ELF-1 (cell line): Measurements from ENCODE around the gene CCDC138.

Source experiments
- DNase-seq: peaks from one replicate; pipeline ENCODE4 v3.0.0-alpha.2; 2016; ENCODE audit warnings: low read depth, low spot score

Gene CCDC138

DNA sequence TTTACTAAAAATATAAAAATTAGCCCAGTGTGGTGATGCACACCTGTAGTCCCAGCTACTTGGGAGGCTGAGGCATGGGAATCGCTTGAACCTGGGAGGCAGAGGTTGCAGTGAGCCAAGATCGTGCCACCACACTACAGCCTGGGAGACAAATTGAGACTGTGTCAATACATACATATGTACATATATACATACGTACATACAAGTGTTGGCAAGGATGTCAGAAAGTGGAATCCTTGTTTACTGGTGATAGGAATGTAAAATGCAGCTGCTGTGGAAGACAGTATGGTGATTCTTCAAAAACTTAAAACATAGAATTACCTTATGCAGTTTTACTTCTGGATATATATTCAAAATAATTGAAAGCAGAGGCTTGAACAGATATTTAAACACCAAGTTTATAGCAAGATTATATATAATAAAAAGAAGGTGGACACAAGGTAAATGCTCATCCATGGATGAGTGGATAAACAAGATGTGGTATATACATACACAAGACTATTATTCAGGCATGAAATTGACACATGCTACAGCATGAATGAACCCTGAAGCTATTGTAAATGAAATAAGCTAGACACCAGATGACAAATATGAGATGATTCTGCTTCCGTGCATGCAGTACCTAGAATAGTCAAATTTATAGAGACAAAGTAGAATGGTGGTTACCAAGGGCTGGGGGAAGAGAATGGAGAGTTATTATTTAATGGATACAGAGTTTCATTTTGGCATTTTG lies 43.2 kb downstream of the CCDC138 start:
- DNase-seq, result no peak

DNA sequence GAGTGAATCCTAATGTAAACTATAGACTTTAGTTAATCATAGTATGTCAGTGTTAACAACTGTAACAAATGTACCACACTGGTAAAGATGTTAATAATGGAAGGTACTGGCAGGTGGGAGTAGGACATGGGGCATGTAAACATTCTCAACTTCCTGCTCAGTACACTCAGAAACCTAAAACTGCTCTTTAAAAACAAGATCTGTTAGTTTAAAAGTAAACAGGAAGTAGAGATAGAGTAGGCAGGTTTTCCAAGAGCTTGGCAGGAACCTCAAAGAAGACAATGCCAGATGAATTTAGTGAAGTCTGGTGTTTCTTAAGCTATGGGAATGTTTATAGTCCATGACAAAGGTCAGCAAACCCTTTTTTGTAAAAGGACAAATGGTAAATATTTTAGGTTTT lies 46.6 kb downstream of the CCDC138 start:
- no peak for DNase-seq

DNA sequence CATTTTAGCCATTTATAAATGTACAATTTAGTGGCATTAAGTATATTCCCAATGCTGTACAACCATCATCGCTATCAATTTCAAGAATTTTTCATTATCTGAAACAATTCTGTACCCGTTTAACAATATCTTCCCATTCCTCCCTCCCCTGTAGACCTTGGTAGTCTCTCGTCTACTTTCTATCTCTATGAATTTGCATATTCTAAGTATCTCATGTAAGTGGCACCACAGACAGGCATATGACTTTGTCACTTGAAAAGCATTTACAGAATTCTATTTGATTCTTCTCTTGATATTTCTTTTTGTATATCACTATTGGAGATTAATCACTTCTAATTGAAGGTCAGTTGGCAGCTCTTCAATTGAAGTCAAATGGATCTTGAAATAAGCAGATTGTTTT lies 48.0 kb downstream of the CCDC138 start:
- no peak for DNase-seq

DNA sequence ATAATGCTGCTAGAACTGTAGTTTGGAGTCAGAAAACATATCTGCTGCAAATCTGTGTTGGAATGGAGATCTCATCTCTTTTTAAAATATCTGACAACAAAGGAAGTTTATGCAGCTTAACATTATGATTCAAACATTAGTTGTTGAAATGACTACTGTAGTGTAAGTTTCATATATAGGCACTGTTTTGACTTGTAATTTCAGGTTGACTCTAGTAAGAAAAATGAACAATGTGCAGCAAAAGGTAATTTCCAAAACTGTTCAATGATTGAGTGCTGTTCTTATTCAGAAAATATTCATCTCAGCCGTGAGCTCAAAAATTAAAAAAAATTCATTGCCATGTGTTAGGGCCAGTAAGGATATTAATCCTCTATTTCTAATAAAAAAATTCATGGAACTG lies 48.5 kb downstream of the CCDC138 start:
- no peak for DNase-seq

DNA sequence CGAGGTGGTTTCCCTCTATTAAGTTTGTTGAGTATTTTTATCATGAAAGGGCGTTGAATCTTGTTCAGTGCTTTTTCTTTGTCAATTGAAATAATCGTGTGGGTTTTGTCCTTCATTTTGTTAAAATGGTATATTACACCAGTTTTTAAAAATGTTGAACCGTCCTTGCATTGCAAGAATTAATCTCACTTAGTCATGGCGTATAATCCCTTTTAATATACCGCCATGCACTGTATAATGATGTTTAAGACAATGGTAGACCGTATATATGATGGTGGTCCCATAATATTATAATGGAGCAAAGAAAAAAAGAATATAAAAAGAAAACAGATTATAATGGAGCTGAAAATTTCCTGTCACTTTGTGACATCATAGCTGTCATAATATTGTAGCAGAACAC lies 50.6 kb downstream of the CCDC138 start:
- DNase-seq, result no peak

DNA sequence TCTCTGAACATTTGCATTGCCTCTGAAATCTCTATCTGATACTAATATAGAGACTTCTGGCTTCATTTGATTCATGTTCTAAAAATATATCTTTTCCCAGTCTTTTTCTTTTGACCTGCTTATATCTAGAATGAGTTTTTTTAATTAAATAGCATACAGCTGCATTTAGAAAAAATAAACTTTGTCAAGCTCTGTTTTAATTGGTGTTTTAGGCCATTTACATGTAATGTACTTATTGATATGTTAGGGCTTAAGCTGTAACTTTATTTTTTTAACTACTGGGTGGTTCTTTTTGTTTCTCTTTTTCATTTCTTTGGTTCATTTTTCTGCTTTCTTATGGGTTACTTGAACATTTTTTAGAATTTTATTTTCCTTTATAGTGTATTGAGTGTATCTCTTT lies 54.9 kb downstream of the CCDC138 start:
- no peak for DNase-seq

DNA sequence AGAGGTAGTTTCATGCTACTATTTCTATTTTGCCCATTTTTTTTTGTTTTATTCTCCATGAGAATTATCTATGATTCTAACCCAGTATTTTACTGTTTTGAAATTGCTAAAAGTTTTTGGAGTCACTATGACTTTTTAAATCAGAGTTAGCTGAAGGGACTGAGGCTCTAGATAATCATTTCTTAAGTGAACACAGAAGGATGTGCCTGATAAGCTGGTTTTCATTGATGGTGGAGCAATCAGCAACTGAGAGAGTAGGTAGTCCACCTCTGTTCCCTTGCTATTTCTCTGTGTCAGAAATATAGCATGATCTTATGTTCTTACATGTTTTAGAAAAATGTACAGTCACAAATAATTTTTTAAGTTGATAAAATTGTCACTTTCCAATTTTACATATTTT lies 59.4 kb downstream of the CCDC138 start:
- DNase-seq, result no peak

DNA sequence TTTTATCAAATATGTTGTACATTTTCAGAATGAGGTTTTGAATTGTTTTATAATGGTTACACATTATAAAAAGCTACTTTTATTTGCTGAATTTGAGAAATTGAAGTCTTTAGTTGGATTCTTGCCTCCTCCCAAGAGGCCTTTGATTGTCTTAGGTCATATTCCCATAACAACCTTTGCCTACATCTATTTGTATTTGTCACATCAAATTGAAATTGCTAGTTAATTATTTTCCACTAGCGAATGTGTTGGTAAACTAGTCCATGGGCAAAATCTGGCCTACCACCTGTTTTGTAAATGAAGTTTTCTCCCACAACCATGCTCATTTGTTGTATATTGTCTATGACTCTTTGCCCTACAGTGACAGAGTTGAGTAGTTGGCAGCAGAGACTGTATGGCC lies 60.4 kb downstream of the CCDC138 start:
- no peak for DNase-seq

DNA sequence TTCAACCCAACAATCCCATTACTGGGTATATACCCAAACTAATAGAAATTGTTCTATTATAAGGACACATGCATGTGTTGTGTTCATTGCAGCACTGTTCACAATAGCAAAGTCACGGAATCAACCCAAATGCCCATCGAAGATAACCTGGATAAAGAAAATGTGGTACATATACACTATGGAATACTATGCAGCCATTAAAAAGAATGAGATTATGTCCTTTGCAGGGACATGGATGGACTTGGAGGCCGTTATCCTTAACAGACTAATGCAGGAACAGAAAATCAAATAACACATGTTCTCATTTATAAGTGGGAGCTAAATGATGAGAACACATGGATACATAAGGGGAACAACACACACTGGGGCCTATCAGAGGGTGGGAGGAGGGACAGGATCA lies 65.8 kb downstream of the CCDC138 start:
- no peak for DNase-seq

DNA sequence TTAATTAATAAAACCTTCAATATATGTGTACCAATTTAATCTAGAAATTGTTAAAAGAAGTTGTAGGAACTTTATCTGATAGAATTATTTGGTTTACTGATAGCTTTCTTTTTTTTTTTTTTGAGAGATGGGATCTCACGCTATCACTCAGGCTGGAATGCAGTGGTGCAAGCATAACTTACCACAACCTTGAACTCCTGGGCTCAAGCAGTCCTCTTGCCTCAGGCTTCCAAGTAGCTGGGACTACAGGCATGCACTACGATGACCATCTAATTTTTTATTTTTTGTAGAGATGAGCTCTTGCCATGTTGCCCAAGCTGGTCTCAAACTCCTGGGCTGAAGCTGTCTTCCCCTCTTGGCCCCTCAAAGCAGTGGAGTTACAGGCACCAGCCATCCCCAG lies 66.8 kb downstream of the CCDC138 start:
- DNase-seq, result no peak

DNA sequence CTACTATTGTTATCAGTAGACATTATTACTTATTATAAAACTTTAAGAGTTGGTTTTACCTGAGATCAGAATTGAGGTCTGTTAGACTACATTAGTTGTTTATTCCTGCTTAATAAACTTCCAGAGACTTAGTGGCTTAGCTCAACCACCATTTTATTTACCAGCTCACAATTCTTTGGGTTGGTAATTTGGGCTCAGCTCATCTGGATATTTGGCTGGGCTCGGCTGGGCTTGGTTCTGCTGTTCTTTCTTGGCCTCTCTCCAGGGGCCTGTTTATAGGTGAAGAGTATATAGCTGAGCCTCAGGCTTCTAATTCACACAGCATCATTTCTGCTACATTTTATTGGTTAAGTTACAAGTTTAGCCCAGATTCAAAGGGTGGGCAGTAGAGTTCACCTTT lies 67.9 kb downstream of the CCDC138 start:
- no peak for DNase-seq

DNA sequence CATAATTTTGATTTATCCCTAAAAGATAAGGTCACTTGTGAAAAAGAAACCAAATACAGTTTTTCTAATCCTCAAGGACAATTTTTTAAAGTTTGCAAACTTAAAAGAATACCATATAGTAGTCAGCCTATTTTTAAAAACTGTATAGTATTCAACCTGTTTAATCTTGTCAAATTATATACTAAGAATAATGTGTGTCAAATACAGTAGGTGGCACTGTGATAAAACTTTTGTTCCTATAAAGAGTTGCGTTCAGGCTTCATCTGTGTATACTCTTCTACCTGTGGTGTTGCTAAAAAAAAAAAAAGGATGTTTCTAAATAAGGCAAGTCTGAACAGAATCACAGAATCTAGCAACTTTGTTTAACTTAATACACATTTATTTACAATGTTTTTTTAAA lies 68.6 kb downstream of the CCDC138 start:
- no peak for DNase-seq

DNA sequence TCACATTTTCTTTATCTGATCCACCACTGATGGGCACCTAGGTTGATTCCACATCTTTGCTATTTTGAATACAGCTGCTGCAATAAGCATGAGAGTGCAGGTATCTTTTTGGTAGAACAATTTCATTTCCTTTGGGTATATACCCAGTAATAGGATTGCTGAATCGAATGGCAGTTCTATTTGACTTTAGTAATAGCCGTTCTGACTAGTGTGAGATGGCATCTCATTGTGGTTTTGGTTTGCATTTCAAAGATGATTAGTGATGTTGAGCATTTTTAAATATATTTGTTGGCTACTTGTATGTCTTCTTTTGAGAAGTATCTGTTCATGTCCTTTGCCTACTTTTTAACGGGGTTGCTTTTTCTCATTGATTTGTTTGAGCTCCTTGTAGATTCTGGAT lies 72.3 kb downstream of the CCDC138 start:
- DNase-seq, result no peak

DNA sequence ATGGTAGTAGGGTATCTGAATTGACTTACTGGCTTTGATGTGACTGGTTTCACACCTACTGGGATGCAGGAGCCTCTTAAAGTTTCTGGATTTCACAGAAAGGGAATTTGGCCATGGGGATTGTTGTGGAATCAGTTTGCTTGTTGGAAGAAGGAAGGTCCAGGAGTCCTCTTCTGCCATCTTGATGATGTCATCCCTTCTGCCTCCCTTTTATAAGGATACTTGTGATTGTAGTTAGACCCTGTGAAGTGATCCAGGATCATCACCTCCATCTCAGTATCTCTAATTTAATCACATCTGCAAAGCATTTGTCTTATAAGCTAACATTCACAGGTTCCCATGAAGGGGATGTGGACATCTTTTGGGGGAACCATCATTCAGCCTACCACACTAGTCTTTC lies 79.5 kb downstream of the CCDC138 start:
- DNase-seq, result no peak

DNA sequence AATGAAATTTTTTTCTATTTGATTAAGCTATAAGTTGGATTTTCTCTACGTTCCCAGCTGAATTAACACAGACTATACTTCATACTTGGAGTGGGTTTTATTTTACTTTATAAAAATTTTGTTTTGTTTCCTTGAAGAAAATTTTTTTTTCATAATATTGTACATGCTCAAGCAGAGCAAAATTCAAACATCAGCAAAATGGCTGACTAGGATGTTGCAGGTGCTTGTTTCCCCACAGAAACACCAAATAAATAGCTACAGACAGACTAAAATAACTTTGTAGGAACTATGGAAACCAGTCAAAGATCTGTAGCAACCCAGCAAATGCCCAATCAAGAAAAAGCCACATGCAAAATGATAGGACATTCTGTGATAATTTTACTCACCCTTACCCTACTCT lies 82.3 kb downstream of the CCDC138 start:
- no peak for DNase-seq

DNA sequence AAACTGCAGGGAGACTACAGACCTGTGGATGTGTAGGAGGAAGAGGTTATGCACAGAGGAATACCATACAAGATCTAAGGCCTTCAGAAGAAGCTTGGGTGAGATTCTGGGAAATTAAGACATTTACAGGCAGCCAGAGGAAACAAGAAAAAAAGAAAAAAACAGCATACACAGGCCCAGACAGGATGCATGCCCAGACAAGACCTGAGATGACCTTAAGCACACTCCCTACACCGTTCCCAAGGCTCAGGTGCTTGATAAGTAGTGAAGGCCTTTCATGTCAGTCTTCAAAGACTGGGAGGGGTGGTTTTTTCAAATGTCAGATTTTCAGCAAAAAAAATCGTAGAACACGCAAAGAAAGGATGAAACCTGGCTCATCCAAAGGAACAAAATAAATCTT lies 83.0 kb downstream of the CCDC138 start:
- DNase-seq, result no peak

DNA sequence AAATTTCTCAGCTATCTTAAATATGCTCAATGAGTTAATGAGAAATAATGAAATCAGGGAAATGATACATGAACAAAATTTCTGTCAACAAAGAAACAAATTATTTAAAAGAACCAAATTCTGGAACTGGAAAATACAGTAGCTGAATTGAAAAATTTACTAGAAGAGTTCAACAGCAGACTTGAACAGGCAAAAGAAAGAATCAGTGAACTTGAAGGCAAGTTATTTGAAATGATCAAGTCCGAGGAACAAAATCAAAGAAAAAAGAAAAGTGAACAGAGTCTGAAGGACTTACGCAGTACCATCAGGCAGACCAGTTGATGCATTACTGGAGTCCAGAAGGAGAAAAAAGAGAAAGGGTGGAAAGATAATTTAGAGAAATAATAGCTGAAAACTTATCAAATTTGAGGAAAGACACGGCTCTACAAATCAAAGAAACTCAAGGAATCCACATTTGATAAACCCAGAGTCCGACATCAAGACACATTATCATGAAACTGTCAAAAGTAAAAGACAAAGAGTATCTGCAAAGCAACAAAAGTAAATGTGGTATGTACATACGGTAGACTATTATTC lies 83.6 kb downstream of the CCDC138 start:
- no peak for DNase-seq

DNA sequence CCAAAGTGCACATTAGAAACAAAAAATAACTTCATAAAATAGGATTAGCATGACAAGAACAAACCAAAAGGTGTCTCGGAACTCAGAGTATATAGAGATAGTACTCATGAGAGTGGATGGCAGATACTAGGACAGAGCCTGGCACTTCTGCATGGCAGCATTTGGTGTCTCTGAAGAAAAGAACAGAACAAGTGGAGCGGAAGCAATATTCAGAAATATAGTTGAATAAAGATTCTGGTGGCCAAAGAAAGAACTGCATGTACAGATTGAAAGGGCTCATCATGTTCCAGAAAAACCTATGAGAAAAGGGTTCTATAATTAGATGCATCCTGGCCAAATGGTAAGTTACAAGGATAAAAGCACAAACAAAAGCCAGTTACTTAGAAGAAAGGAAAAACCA lies 90.9 kb downstream of the CCDC138 start:
- DNase-seq, result no peak

DNA sequence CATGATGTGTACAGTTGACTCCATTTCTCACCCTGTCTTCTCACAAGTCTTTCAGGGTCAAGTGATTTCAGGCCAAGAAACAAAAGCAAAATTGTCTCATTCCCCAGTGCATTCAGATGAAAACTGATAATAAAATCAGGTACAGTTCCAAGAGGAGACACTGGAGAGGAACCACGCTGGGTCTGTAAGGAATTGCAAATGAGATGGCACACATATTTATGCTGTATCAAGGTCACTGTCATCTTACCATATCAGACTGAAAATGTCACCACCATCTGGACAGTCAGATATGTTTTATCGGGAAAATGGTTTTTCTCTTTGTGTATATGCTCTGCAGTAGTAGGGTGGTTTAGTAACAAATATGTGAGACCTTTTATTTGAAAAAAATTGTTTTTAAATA lies 91.7 kb downstream of the CCDC138 start:
- DNase-seq, result no peak

DNA sequence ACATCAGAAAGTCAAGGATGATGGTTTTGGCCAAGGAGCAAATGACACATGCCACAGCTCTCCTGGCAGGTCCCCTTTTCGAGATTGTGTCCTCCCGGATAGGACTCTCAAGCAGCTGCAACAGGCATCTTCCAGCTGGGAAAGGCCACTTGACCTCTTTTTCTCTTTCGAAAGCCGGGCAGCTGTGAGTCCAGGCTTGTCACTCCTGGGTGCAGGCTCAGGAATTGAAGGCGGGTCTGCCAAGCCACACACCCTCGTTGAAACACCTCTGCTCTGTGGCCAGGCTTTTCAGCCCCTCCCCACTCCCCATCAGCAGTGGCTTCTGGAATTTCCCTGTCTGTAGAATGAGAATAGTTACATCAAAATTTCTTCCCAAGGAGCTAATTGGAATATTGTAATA lies 98.0 kb downstream of the CCDC138 start:
- no peak for DNase-seq

DNA sequence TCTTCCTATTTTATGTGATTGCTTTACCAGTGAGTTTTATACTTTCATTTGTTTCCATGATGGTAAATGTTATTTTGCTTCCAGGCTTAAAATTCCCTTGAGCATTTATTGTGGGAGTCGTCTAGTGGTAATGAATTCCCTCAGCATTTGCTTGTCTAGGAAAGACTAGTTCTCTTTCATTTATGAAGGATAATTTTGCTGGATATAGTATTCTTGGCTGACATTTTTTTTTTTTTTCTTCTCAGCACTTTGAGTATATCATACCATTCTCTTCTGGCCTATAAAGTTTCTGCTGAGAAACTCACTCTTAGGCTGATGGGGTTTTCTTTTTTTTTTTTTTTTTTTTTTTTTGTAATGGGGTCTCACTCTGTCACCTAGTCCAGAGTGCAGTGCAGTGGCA lies 103.3 kb downstream of the CCDC138 start:
- DNase-seq, result no peak

DNA sequence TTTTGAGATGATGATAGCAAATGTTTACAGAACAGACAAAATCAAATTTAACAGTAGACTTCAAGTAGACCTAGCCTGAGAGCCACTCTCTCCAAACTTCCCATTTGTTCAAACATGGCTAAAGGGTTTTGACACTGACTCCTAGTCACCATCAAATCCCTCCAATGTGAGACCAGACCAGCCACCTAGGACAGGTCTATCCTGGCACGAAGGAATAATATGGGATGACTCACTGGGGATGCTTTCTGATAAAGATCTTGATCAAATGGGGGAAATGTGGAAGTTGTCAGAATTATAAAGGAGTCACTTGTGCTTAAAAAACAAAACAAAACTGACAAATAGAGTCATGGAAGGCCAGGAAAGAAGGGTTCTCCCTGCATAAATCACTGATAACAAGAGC lies 106.7 kb downstream of the CCDC138 start:
- DNase-seq, result no peak

DNA sequence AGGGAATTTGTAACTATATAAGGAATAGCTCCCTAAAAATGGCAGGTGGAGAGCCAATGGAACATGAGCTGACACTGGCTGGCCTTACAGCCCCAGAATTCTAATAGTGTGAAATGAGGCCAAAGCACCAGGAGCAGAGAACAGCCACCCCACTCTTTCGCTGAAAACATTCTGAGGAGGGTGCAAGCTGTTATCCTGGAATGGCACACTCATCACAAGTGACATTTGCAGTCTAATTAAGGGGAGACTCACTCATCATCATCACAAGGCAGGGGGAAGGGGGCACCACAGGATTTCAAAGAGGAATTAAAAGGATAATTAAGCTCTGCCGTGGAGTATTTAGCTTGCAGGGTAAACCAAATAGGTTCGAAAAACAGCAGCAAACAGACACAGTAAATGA lies 108.2 kb downstream of the CCDC138 start:
- DNase-seq, result no peak

DNA sequence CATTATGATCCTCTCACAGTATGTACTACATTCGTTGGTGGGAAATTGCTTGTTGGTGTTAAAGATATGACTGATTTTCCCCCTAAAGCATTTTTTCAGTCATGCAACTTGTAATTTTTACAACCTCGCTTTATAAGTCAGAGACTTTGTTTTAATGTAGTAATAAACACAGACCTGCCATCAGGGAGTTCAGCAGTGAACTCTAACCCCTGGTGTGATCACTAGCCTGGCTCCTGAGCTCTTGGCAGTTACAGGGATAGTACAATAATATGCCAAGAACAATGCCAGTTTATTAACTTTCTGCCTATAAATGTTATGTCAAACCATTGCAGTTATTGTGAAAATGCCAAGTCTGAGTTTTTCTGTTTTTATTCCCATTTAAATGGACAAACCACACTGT lies 108.6 kb downstream of the CCDC138 start:
- no peak for DNase-seq
